Measurements from ENCODE around the gene ABHD4.
"Not testable (repeated sequence)": the region's sequence is repeated elsewhere in the genome, so short reads cannot be mapped to it uniquely, and the experiment has no call there.

Gene ABHD4, protein sequence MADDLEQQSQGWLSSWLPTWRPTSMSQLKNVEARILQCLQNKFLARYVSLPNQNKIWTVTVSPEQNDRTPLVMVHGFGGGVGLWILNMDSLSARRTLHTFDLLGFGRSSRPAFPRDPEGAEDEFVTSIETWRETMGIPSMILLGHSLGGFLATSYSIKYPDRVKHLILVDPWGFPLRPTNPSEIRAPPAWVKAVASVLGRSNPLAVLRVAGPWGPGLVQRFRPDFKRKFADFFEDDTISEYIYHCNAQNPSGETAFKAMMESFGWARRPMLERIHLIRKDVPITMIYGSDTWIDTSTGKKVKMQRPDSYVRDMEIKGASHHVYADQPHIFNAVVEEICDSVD

DNA sequence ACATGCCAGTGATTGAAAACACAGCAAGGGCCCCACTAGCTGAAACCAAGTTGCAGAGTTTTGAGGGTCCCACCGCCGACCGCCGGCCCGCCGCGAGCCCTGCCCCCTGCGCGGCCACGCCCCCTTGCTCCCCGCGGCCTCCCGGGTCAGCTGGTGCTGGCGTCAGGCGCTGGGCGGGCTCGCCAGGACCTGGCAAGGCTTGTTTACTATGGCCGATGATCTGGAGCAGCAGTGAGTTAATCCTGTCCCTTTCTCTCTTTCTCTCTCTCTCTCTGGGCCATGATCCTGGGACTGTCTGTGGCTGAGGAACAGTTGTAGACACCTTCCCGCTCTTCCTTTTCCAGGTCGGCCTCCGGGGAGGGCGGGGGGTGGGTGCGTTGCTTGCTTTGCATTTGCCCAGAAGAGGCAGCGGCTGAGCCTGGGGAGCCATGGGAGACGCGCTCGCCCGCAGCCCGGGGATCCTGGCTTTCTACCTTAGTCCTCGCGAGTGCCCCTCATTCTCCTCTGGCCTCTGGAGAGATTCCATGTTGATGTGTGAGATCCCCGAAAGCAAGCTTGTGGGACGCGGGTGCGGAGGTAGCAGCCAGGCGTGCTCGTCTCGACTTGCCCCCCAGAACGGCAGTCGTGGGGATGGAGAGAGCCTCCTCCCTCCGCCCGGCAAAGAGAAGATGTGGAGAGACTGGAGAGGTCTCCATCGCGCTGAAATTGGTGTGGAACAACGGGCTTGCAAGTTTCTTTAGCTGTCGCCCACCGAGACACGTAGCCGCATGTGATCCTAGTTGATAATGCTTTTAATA is at the start of gene ABHD4:
ABHD4 (plus strand) TSS at position 202 of the 797 bp plus-strand sequence; CDS start at position 209, 7 bp downstream.
- DNase-seq (ENCODE audit: low spot score) = peak; percentile 93

DNA sequence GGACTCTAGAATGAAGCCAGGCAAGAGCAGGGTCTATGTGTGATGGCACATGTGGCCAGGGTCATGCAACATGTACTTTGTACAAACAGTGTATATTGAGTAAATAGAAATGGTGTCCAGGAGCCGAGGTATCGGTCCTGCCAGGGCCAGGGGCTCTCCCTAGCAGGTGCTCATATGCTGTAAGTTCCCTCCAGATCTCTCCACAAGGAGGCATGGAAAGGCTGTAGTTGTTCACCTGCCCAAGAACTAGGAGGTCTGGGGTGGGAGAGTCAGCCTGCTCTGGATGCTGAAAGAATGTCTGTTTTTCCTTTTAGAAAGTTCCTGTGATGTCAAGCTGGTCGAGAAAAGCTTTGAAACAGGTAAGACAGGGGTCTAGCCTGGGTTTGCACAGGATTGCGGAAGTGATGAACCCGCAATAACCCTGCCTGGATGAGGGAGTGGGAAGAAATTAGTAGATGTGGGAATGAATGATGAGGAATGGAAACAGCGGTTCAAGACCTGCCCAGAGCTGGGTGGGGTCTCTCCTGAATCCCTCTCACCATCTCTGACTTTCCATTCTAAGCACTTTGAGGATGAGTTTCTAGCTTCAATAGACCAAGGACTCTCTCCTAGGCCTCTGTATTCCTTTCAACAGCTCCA is 48.7 kb upstream of the ABHD4 start:
- no peak for DNase-seq (ENCODE audit: low spot score)

DNA sequence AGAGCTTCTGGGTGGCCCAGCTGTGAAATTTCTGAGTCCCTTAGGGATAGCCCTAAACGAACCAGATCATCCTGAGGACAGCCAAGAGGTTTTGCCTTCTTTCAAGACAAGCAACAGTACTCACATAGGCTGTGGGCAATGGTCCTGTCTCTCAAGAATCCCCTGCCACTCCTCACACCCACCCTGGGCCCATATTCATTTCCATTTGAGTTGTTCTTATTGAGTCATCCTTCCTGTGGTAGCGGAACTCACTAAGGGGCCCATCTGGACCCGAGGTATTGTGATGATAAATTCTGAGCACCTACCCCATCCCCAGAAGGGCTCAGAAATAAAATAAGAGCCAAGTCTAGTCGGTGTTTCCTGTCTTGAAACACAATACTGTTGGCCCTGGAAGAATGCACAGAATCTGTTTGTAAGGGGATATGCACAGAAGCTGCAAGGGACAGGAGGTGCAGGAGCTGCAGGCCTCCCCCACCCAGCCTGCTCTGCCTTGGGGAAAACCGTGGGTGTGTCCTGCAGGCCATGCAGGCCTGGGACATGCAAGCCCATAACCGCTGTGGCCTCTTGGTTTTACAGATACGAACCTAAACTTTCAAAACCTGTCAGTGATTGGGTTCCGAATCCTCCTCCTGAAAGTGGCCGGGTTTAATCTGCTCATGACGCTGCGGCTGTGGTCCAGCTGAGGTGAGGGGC is 48.0 kb upstream of the ABHD4 start:
- no peak for DNase-seq (ENCODE audit: low spot score)

DNA sequence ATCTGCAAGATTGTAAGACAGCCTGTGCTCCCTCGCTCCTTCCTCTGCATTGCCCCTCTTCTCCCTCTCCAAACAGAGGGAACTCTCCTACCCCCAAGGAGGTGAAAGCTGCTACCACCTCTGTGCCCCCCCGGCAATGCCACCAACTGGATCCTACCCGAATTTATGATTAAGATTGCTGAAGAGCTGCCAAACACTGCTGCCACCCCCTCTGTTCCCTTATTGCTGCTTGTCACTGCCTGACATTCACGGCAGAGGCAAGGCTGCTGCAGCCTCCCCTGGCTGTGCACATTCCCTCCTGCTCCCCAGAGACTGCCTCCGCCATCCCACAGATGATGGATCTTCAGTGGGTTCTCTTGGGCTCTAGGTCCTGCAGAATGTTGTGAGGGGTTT is 46.5 kb upstream of the ABHD4 start:
- DNase-seq (ENCODE audit: low spot score) = no peak

DNA sequence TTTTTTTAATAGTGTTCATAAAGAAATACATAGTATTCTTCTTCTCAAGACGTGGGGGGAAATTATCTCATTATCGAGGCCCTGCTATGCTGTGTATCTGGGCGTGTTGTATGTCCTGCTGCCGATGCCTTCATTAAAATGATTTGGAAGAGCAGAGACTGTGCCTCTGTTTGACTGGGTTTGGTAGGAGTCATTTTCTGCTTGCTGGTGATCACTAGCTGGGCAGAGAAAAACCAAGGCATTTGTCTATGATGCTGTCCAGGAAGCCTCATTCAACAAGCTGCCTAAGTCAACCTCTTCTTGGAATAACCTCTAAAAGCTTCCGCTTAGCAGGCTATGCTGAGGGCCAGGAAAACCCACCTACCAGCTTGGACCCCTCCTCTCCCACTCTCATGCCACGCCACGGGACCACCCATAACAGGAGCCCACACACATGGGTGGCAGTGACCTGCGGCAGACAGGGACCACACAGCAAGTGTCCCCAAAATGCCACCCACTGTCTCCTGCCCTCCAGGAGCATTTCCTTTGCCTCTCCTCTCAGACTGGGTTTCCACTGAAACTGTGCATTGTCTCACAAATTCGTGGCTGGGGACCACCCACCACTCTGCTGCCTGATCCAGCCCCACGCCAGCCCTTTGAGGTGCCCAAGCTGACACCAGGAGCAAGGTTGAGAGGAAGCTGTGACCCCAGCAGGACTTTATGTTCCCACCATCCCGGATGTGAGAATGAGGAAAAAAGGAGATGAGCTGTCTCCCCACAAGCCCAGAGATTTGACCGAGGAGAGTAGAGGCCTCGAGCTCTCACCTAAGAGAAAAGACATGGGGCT is 45.9 kb upstream of the ABHD4 start:
- no peak for DNase-seq (ENCODE audit: low spot score)

DNA sequence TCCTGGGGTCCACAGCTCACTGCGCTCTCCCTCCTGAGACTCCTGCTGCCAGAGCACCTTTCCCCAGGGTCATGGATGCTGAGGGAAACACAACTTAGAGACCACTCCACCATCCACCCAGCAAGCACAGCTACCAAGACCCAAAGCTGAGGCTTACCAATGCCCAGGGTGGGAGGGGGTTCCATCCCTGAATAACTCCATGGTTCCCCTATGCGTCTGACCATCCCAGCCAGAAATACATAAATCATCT is 45.3 kb upstream of the ABHD4 start:
- DNase-seq (ENCODE audit: low spot score) = no peak

DNA sequence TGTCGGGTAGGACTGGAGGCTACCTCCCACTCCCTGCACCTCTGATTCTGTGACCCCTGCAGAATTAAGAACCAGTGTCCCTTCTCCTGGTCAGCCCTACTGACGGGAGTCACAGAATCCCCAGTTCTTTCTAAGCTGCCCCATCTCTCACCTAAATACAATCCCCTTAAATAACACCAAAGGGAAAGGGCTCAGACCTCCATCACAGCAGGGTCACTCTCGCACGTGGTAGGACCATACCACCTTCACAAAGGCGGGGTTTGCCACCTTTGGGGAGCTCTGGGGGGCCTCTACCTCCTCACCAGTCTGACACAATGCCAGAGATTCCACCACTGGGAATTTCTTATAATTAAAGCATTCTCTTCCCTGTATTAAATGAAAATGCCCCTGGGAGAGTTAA is 44.7 kb upstream of the ABHD4 start:
- DNase-seq (ENCODE audit: low spot score) = no peak

DNA sequence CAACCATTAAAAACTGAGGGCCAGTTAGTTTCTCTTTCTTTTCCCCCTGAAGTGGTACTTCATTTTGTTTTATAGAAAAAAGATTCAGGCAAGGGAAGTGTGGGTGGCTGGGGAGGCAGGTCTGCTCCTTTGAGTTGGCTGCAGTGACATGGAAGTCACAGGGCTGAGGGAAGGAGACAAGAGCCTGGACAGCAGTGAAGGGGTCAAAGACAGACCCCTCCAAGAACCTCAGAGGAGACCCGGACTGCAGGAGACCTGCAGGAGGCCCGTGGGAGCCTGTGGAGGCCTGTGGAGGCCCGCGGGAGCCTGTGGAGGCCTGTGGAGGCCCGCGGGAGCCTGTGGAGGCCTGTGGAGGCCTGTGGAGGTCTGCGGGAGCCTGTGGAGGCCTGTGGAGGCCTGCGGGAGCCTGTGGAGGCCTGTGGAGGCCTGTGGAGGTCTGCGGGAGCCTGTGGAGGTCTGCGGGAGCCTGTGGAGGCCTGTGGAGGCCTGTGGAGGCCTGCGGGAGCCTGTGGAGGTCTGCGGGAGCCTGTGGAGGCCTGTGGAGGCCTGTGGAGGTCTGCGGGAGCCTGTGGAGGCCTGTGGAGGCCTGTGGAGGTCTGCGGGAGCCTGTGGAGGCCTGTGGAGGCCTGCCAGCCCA is 44.1 kb upstream of the ABHD4 start:
- not testable (repeated sequence) for DNase-seq (ENCODE audit: low spot score)

DNA sequence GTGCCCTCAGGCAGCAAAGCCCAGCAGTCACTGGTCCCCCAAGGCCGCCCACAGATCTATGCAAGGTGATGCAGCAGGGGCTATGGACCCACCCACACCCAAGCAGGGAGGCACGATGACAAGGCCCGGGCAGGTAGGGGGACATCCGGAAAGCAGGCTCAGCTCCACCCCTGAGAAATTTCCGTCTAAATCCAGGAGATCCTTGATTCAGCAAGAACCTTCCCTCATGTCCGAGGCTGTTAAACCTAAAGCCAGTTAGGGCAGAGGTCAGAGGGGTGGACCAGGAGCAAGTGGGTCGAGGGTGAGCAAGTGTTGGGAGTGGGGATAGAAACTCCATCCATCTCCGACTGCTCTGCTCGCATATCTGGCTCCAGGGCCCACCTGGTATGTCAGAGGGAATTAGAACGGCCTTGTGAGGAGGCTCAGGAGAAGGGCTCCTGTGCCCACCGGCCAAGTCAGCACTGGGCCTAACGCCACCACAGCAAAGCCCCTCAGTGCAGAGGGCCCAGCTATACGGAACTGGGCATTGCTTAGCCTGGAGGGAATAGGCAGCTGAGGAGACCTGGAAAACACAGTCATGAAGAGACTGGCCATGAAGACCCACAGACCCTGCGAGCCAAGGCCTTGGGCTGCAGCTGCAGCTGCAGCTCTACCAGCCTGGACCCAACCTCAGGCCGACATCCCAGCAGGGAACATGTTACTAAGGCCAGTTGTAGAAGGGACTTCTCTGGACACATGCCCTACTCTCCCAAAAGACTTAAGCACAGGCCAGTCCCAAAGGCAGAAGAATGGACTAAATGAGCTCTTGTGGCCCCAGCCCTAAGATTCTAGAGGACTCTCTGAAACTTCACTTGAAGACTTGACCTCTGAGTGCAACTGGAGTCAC is 43.4 kb upstream of the ABHD4 start:
- no peak for DNase-seq (ENCODE audit: low spot score)

DNA sequence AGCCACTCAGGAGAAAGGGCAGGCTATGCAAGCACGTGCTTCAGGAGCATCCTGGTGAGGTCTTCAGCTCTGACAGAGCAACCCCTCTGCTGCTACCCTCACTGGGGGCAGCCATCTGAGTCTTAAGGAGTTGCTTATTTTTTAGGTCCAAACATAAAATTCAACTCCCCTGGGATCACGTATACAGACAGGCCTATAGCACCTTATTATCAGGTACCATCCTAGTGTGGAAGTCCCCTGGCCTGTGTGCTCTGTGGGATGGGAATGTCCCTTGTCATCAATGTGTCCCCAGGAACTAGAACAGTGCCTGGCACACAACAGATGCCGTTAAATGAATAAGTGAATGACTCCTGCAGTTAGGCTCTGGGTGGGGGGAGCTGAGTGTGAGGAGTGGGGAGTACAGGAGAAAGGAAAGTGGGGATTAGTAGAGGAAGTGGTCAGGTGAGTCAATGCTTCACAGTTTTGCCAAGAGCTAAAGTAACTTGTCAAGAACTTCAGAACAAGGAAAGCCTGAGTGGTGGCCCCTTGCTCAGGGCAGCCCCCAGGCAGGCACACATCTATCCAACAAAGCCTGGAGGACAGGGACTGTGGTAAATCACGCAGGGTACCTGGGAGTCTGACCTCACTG is 42.6 kb upstream of the ABHD4 start:
- DNase-seq (ENCODE audit: low spot score) = no peak

DNA sequence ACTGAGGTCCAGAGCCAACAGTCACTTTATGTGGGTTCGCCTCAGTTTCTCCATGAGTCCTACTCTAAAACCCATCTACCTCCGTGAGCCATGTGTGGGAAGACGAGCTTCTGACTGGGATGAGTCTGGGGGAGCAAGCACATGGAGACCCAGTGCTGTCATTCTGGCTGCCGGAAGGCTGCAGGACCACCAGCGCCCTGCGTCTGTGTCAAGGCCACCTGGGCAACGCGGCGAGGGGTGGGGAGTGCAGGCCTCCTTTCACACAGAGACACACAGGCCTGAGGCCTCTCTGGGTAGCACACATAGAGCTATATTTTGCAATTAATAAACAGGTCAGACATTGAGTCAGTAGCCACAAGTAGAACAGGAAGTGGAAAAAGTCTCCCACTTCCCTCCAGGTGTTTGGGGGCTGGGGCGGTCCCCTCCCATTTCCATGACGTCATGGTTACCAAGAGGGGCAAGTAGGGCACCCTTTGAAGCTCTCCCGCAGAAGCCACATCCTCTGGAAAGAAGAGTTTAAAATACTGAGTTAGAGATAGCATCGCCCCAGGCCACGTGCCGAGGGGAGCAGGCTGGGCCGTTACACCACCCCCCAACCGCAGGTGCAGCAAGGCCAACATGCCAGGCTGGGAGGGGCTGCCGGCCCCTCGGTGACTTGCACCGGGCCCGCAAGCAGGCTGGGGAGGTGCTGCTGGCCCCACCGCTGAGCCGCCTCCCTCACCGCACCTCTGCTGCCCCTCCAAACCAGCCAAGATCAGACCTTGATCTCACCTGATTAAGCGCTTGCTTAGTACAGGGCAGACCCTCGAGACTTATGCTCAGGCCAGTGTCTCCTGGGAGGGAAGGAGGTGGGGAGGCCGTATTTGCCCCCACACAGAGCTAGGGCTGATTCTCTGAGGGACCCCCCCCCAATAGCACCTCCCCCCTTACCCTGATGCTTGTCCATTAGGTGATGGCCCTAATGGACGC is 41.8 kb upstream of the ABHD4 start:
- DNase-seq (ENCODE audit: low spot score) = peak; percentile 28

DNA sequence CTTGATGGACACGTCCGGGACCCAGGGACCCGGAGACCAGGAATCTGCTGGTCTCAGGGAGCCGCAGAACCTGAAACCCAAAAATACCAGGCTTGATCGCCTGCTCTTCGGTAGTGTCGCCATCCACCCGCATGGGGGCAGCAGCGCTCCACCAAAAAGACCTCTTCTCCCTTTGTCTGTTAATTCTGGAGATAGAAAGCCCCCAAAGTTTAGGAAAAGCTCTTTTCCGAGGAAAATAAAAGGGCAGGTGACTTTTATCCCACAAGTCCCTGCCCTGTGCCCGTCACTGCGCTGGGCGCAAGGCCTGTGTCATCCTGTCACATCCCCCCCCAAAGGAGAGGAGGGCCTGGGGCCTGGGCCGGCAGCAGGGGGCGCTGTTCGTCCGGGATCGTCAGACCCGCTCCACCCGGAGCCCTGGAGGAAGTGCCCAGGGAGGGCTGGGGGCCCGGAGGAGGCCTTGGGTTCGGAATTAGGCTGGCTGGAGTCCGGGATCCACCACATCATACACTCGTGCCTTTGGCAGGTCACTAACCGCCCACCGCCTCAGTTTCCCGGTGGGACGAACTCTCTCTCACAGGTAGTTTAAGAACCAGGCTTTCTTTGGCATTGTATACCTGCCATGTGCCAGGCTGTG is 41.0 kb upstream of the ABHD4 start:
- DNase-seq (ENCODE audit: low spot score) = peak; percentile 91

DNA sequence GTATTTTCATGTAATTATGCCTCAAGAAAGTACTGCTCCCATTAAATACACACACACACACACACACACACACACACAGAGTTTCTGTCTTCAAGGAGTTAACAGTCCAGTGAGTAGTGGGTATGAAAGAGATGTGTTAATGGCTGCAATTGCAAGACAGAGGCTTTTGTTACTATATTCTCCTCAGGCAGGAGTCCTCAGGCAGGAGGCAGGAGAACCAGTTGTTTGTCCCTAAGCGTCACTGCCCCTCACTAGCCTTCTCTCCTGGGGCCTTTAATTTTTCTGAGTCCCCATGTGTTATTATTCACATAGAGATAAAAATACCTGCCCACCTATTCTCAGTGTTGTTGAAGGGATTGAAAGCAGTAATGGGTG is 40.3 kb upstream of the ABHD4 start:
- DNase-seq (ENCODE audit: low spot score) = no peak

DNA sequence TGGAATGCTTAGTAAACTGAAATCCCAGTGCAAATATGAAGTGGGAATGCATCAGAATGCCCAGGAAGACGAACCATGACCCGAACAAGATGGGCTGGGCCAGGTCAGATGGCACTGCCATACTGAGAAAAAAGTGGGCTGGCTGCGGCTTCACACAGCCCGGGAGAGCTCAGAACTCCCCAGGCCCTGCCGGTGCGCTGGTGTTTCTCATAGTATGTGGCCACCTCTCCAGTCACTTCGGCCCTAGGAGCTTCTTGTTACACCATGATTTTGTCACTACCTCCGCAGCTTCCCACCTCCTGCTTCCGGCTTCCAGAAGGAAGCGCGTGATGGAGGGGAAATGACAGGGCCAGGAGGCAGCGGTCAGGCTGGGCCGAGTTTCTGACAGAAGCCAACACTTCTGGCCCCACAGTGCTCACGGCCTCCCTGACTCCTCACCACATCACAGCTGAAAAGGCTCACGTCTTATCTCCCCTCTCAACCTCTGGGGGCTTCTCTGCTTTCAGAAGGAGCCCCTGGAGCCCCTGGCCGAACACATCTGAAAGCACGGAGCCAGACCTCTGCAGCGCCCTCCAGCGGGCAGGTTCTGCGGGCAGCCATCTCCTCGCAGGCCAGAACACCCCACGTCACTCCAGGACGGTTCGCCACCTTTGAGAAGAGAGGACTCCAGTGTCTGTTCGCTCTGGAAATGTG is 39.7 kb upstream of the ABHD4 start:
- no peak for DNase-seq (ENCODE audit: low spot score)

DNA sequence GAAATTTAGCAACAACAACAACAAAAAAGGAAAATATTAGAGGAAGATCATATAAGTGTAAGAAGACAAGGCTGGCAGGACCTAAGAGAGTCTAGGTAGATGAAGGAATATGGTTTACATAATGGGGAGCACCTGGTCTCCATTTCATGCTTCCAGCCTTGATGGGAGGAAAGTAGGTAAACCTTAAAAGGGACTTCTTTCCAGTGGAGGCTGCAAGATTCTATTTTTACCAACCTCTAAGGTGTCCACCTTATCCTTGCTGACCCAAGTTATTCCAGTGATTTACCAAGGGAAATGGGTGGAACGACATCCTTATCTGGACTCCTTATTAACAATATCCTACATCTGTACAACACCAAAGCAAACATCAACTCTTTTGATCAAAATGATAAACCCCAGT is 39.1 kb upstream of the ABHD4 start:
- DNase-seq (ENCODE audit: low spot score) = no peak

DNA sequence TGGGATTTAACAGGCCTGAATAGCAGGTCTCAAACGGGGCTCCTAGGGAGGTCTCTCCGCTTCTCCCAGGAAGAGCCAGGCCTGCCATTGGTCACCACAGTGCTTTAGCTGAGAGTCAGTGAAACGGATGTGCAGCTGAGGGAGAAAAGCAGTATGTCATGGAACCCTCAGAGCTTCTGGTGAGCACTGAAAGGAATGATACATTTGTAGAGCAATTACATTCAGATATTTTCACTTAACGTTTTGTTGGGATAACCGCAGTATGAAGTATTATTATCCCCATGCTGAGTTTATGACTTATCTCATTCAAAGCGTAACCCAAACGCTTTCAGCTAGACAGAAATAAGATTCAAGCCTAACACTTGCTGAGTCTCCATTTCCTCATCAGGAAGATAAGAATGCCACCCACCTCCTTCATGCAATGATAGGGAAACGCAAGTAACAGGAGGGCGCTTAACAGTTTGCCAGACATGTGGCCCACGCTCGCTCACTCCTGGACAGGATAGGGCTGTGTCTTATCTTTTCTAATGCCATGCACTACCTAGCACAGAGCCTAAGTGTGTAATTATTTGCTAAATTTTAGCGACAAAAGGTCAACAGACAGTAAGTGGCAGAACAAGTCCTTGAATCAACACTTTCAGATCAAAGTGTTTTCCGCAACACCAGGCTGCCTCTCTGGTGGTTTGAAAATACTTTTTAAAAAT is 37.3 kb upstream of the ABHD4 start:
- DNase-seq (ENCODE audit: low spot score) = no peak

DNA sequence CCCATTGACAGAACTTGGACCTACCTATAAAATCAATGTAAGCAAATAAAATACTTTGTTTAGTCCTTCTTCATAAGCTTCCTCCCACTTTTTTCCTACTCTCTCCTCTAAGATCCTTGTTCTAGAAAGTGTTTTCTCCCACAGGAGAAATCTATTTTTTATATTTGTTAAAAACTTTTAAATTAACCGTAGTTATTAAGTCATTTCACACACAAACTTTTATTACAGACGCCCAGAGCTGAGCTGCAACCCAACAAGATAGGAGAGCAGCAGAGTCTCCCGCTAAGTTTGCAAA is 36.8 kb upstream of the ABHD4 start:
- DNase-seq (ENCODE audit: low spot score) = no peak

Measured in GM03348 (cell line).